ENCODE measurements around the gene SENP1.

DNA sequence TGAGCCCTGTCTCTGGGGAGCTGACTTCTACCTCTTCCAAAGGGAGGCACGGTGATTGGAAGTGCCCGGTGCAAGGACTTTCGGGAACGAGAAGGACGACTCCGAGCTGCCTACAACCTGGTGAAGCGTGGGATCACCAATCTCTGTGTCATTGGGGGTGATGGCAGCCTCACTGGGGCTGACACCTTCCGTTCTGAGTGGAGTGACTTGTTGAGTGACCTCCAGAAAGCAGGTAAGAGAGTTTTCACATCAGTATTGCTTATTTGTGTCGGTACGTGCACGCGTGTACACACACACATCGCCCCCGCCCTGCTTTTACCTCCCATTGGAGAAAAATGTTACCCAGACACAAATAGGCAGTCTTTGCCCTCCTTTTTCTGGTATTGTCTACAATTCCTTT lies 26.9 kb upstream of the SENP1 start:
- TF ChIP-seq CTCF (IDR thresholded peaks at IDR 0.05; ENCODE audit: poor library complexity, severe bottlenecking) (no peak), MXI1 (conservative IDR thresholded peaks at IDR 0.05; ENCODE audit: poor library complexity, severe bottlenecking) (no peak), TAF1 (IDR thresholded peaks at IDR 0.05; ENCODE audit: low read depth) (no peak)
